ENCODE measurements around the gene TSBP1.
"Not testable (repeated sequence)": the region's sequence is repeated elsewhere in the genome, so short reads cannot be mapped to it uniquely, and the experiment has no call there.

The TSBP1 gene

GRCh38 chr6:32375739-32376529 lies 4.2 kb upstream of the TSBP1 start:
- DNase-seq: no peak

- DNase-seq: no peak
These were observed 474 bp downstream of the TSBP1 start for GRCh38 chr6:32371229-32371628.

GRCh38 chr6:32370505-32370904 lies 1.2 kb downstream of the TSBP1 start:
- no peak for DNase-seq

- no peak for DNase-seq
These were observed 2.0 kb downstream of the TSBP1 start for GRCh38 chr6:32369660-32370059.

- no peak for DNase-seq
These were observed 4.1 kb downstream of the TSBP1 start for GRCh38 chr6:32367644-32368043.

- DNase-seq: not testable (repeated sequence)
These were observed 12.5 kb downstream of the TSBP1 start for GRCh38 chr6:32359225-32359624.

GRCh38 chr6:32358548-32358947 lies 13.2 kb downstream of the TSBP1 start:
- not testable (repeated sequence) for DNase-seq

GRCh38 chr6:32355018-32355417 lies 16.7 kb downstream of the TSBP1 start:
- DNase-seq: no peak

GRCh38 chr6:32353348-32353747 lies 18.4 kb downstream of the TSBP1 start:
- DNase-seq: no peak

- no peak for DNase-seq
These were observed 31.5 kb downstream of the TSBP1 start for GRCh38 chr6:32340242-32340641.

- DNase-seq: no peak
These were observed 34.4 kb downstream of the TSBP1 start for GRCh38 chr6:32337186-32337805.

GRCh38 chr6:32332433-32332832 lies 39.3 kb downstream of the TSBP1 start:
- DNase-seq: no peak

- DNase-seq: no peak
These were observed 42.6 kb downstream of the TSBP1 start for GRCh38 chr6:32329141-32329540.

- no peak for DNase-seq
These were observed 44.6 kb downstream of the TSBP1 start for GRCh38 chr6:32327103-32327502.

- DNase-seq: no peak
These were observed 53.2 kb downstream of the TSBP1 start for GRCh38 chr6:32318501-32318900.

- no peak for DNase-seq
These were observed 54.2 kb downstream of the TSBP1 start for GRCh38 chr6:32317541-32317940.

- no peak for DNase-seq
These were observed 57.7 kb downstream of the TSBP1 start for GRCh38 chr6:32313964-32314363.

GRCh38 chr6:32298632-32299336 lies 72.9 kb downstream of the TSBP1 start:
- no peak for DNase-seq

GRCh38 chr6:32294980-32295379 lies 76.7 kb downstream of the TSBP1 start:
- not testable (repeated sequence) for DNase-seq

- DNase-seq: no peak
These were observed 77.1 kb downstream of the TSBP1 start for GRCh38 chr6:32294566-32294965.

GRCh38 chr6:32293695-32294094 lies 78.0 kb downstream of the TSBP1 start:
- DNase-seq: no peak

GRCh38 chr6:32291543-32291942 lies 80.2 kb downstream of the TSBP1 start:
- DNase-seq: no peak

GRCh38 chr6:32290886-32291450 lies 80.7 kb downstream of the TSBP1 start:
- DNase-seq: no peak

- DNase-seq: no peak
These were observed 83.3 kb downstream of the TSBP1 start for GRCh38 chr6:32288426-32288825.

Measured in NCI-H524 (cell line).